Breast epithelium (tissue), 4 donors: Measurements from ENCODE around the gene TCHP. TPM values are rescaled to one million over a fixed set of nuclear protein-coding genes. Genes with fewer than 3 reads are reported as not detected.

Experiments
- DNase-seq, 2 donors: peaks; one replicate each; pipeline ENCODE4 v3.0.0-alpha.2; 2019; ENCODE audit warnings: low spot score in 2 of 2
- H3K27ac ChIP-seq, 2 donors: fragments of 200-600 bp; sonication (generic) in 1 of 2; one replicate each; pipeline ENCODE4 v1.5.1; 2016 to 2019; ENCODE audit warnings: mild to moderate bottlenecking in 1 of 2
- H3K27me3 ChIP-seq, 2 donors: fragments of 200-600 bp; sonication (generic) in 1 of 2; one replicate each; pipeline versions ENCODE4 v1.5.1 to v1.6.0; 2017 to 2019; ENCODE audit warnings: control low read depth in 1 of 2, mild to moderate bottlenecking in 1 of 2
- H3K36me3 ChIP-seq: fragments of 200-600 bp; one replicate; pipeline ENCODE4 v1.5.1; 2019
- H3K4me1 ChIP-seq, 2 donors: fragments of 200-600 bp; sonication (generic); one replicate each; pipeline ENCODE4 v1.5.1; 2016 to 2019; ENCODE audit warnings: control low read depth in 1 of 2
- H3K4me3 ChIP-seq, 3 donors: fragments of 200-600 bp; sonication (generic); 1 replicate in 2 of 3; 2 replicates in 1 of 3; pipeline ENCODE4 v1.5.1; 2016 to 2019; ENCODE audit warnings: mild to moderate bottlenecking in 3 of 3, moderate library complexity in 2 of 3
- H3K9me3 ChIP-seq, 2 donors: fragments of 200-600 bp; sonication (generic) in 1 of 2; one replicate each; pipeline ENCODE4 v1.5.1; 2016 to 2019; ENCODE audit warnings: control low read depth in 1 of 2
- CTCF ChIP-seq, 3 donors: fragments of 450-650 bp; IDR thresholded peaks; one replicate each; pipeline ENCODE4 v1.5.1; 2016 to 2017; ENCODE audit warnings: antibody characterized with exemption in 3 of 3, mild to moderate bottlenecking in 3 of 3, moderate library complexity in 3 of 3
- POLR2A ChIP-seq: fragments of 450-650 bp; IDR thresholded peaks from one replicate; pipeline ENCODE4 v1.6.1; 2016; ENCODE audit warnings: antibody characterized with exemption, mild to moderate bottlenecking, moderate library complexity
- POLR2AphosphoS5 ChIP-seq, 3 donors: sonication (generic); formaldehyde crosslinking; IDR thresholded peaks; one replicate each; pipeline ENCODE4 v1.6.1; 2017; ENCODE audit warnings: antibody characterized with exemption in 3 of 3
- intact Hi-C: fragments of 100-400 bp; cut with DNase I; formaldehyde crosslinking; loops from one replicate; pipeline ENCODE4 v1.15.1; 2023; ENCODE audit warnings: low total_unique reads
- total RNA-seq, 3 donors: library from RNA; depleted of rRNA; stranded (reverse); fragments of >200 nt; gene quantifications; one replicate each; pipeline ENCODE4 v1.1.0, GENCODE V29; 2016

The TCHP gene
- total RNA-seq, 3 donors from 2014 or later, result 10.2 to 20.0 (median 18.6) TPM

GRCh38 chr12:109946913-109947312, 46.8 kb downstream of the TCHP start:
- no peaks in the 10 kb centered on the region for H3K27me3 ChIP-seq
- no peak for TF ChIP-seq CTCF (IDR thresholded peaks at IDR 0.05)
- no peak for TF ChIP-seq POLR2A
- no peak for TF ChIP-seq POLR2AphosphoS5 (IDR thresholded peaks at IDR 0.05)
- intact Hi-C loops, result no loop called here
- no peak for DNase-seq
- no peaks in the 10 kb centered on the region for H3K4me1 ChIP-seq
- H3K36me3 ChIP-seq, result no peaks in the 10 kb centered on the region
- no peaks in the 10 kb centered on the region for H3K9me3 ChIP-seq
- peak overlapping the region; percentile 6 to 45 for H3K27ac ChIP-seq
- no peak overlapping the region for H3K4me3 ChIP-seq

- intact Hi-C loops, result no loop called here
- DNase-seq, result no peak
- no peak overlapping the region for H3K4me3 ChIP-seq
- no peaks in the 10 kb centered on the region for H3K4me1 ChIP-seq
- no peaks in the 10 kb centered on the region for H3K27me3 ChIP-seq
- no peaks in the 10 kb centered on the region for H3K9me3 ChIP-seq
- TF ChIP-seq CTCF (IDR thresholded peaks at IDR 0.05) (no peak), POLR2AphosphoS5 (IDR thresholded peaks at IDR 0.05) (no peak), POLR2A (no peak)
- H3K36me3 ChIP-seq, result no peaks in the 10 kb centered on the region
- H3K27ac ChIP-seq, result peak overlapping the region in 1 of 2 donors; percentile 45
These were observed 47.4 kb downstream of the TCHP start for GRCh38 chr12:109947521-109947920.

GRCh38 chr12:109948368-109948767, 48.3 kb downstream of the TCHP start:
- Histone ChIP-seq H3K4me1 (no peaks in the 10 kb centered on the region), H3K27ac (no peak overlapping the region), H3K4me3 (no peak overlapping the region), H3K9me3 (no peaks in the 10 kb centered on the region), H3K27me3 (no peaks in the 10 kb centered on the region), H3K36me3 (peaks cover 4% of the 10 kb centered on the region)
- DNase-seq, result no peak
- intact Hi-C loops, result no loop called here
- TF ChIP-seq POLR2A, result no peak
- no peak for TF ChIP-seq POLR2AphosphoS5 (IDR thresholded peaks at IDR 0.05)
- no peak for TF ChIP-seq CTCF (IDR thresholded peaks at IDR 0.05)

GRCh38 chr12:109949089-109949488, 49.0 kb downstream of the TCHP start:
- no peak for DNase-seq
- Histone ChIP-seq H3K36me3 (peaks cover 4% of the 10 kb centered on the region), H3K4me1 (no peaks in the 10 kb centered on the region)

GRCh38 chr12:109950625-109951024, 50.6 kb downstream of the TCHP start:
- no peaks in the 10 kb centered on the region for H3K4me1 ChIP-seq

More at GRCh38 chr12:109949089-109949488, 49.0 kb downstream of the TCHP start:
- no peak for TF ChIP-seq CTCF (IDR thresholded peaks at IDR 0.05)
- Histone ChIP-seq H3K27ac (no peak overlapping the region), H3K4me3 (no peak overlapping the region), H3K27me3 (no peaks in the 10 kb centered on the region), H3K9me3 (no peaks in the 10 kb centered on the region)
- intact Hi-C loops, result no loop called here

More at GRCh38 chr12:109950625-109951024, 50.6 kb downstream of the TCHP start:
- TF ChIP-seq POLR2A (no peak), CTCF (IDR thresholded peaks at IDR 0.05) (no peak), POLR2AphosphoS5 (IDR thresholded peaks at IDR 0.05) (no peak)
- peak overlapping the region in 1 of 2 donors; percentile 25 for H3K27ac ChIP-seq
- DNase-seq, result no peak
- peaks cover 4% of the 10 kb centered on the region for H3K36me3 ChIP-seq
- intact Hi-C loops, result no loop called here
- H3K9me3 ChIP-seq, result no peaks in the 10 kb centered on the region
- H3K4me3 ChIP-seq, result no peak overlapping the region
- H3K27me3 ChIP-seq, result no peaks in the 10 kb centered on the region
